Measurements from ENCODE around the gene NR2F2. TPM values are rescaled to one million over a fixed set of nuclear protein-coding genes. Genes with fewer than 3 reads are reported as not detected.

Gene NR2F2
- total RNA-seq = 35.2 and 37.8 TPM in 2 replicates

DNA sequence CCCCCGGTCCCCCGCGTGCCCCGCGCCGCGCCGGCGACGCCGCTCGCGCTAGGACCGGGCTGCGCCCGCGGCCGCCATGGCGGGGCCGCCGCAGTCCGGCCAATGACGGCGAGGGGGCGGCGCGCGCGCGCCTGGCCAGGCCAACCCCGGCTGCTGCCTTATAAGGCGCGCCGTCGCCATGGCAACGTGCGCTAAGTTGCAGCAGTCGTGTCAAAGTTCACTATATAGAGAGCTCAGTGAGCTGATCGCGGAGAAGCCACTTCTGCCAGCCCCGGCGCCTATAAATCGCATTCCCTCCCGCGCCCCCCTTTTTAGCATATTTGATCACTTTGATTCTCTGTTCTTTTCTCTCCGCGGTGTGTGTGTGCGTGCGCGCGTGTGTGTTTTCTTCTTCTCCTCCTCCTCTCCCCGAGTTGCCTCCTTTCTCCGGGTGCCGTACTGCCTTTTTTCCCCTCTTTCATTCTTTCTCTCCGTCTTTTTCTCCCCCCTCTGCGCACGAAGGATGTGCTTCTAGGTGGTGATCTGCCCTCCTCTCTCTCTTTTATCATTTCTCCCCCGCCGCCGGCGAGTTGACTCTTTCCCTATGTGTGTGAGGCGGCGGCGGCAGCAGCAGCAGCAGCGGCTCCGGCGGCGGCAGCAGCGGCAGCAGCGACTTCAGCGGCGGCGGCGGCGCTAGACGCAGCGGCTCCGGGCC, at the start of gene NR2F2:
TSS of gene NR2F2 (plus strand) at position 251 of the 694 bp plus-strand sequence. CDS start 1,406 bp downstream, outside the sequence.

